GM21576 (cell line): ENCODE measurements around the gene ACOT9.
"Not testable (repeated sequence)": the region's sequence is repeated elsewhere in the genome, so short reads cannot be mapped to it uniquely, and the experiment has no call there.

Source experiments
- ATAC-seq: cut with Tn5 transposase; IDR thresholded peaks from one replicate; pipeline ENCODE4 v1.9.1; 2021; ENCODE audit warnings: mild to moderate bottlenecking, moderate library complexity; ENCODE audit not compliant: unreplicated experiment

Gene ACOT9

GRCh38 chrX:23765868-23766267 is 22.8 kb upstream of the ACOT9 start:
- no peak for ATAC-seq

- ATAC-seq: no peak
These were observed 22.4 kb upstream of the ACOT9 start for GRCh38 chrX:23765449-23765848.

- no peak for ATAC-seq
These were observed 21.3 kb upstream of the ACOT9 start for GRCh38 chrX:23764188-23764984.

- no peak for ATAC-seq
These were observed 16.7 kb upstream of the ACOT9 start for GRCh38 chrX:23759821-23760220.

GRCh38 chrX:23756165-23756564 is 13.1 kb upstream of the ACOT9 start:
- ATAC-seq: peak; percentile 86

- no peak for ATAC-seq
These were observed 11.6 kb upstream of the ACOT9 start for GRCh38 chrX:23754664-23755063.

- ATAC-seq: no peak
These were observed 9.8 kb upstream of the ACOT9 start for GRCh38 chrX:23752740-23753415.

- ATAC-seq: no peak
These were observed 6.5 kb upstream of the ACOT9 start for GRCh38 chrX:23749576-23749975.

GRCh38 chrX:23749129-23749528 is 6.1 kb upstream of the ACOT9 start:
- ATAC-seq: no peak

GRCh38 chrX:23745786-23746185 is 2.7 kb upstream of the ACOT9 start:
- no peak for ATAC-seq

GRCh38 chrX:23743623-23743971 is 521 bp upstream of the ACOT9 start:
- ATAC-seq: not testable (repeated sequence)

- peak; percentile 9 for ATAC-seq
These were observed 841 bp downstream of the ACOT9 start for GRCh38 chrX:23742174-23742696.

GRCh38 chrX:23737413-23737812 is 5.7 kb downstream of the ACOT9 start:
- no peak for ATAC-seq

GRCh38 chrX:23736030-23736429 is 7.0 kb downstream of the ACOT9 start:
- ATAC-seq: no peak

GRCh38 chrX:23732704-23733103 is 10.4 kb downstream of the ACOT9 start:
- peak; percentile 77 for ATAC-seq

GRCh38 chrX:23731951-23732350 is 11.1 kb downstream of the ACOT9 start:
- no peak for ATAC-seq

- ATAC-seq: no peak
These were observed 13.9 kb downstream of the ACOT9 start for GRCh38 chrX:23729214-23729613.

- ATAC-seq: no peak
These were observed 15.9 kb downstream of the ACOT9 start for GRCh38 chrX:23727206-23727605.

- ATAC-seq: no peak
These were observed 16.9 kb downstream of the ACOT9 start for GRCh38 chrX:23726191-23726590.

- no peak for ATAC-seq
These were observed 22.9 kb downstream of the ACOT9 start for GRCh38 chrX:23720117-23720677.

GRCh38 chrX:23705235-23705634 is 37.8 kb downstream of the ACOT9 start:
- no peak for ATAC-seq

GRCh38 chrX:23704673-23705206 is 38.3 kb downstream of the ACOT9 start:
- ATAC-seq: no peak
